ENCODE results near the gene VPS8.
A peak's percentile ranks its signal among the peaks of the same experiment; 100 is the strongest.

Gene VPS8

DNA sequence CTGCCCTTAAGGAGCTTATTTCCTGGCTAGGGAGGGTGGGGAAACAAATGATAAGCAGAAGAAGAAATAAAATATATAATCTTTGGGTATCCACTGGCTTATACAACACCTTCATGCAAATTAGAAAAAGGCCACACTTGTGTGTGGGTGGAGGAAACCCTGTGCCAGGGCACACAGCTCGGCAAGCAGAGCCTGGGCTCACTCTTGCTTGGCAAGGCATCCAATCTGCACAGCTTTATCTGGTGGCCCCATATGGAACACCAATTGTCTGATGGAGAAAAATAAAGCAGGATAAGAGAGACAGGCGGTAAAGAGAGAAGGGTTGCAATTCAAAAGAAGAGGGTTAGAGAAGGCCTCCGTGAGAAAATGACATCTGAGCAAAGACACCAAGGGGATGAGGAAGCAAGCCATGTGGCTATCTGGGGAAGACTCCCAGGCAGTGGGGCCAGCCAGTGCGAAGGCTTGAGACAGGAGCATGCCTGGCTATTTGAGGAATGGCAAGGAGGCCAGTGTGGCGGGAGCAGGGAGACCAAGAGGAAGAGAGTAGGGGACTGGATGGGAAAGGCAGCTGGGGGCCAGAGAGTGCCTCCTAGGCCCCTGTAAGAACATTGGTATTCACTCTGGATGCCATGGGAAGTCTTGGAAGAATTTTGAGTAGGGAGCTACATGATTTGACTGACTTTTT is 22.5 kb upstream of the VPS8 start:
- no peak for TF ChIP-seq CTCF (IDR thresholded peaks at IDR 0.05)
- no peaks in the 10 kb centered on the region for H3K27me3 ChIP-seq (ENCODE audit: control insufficient read depth, insufficient read depth, low read length)
- H3K4me2 ChIP-seq (ENCODE audit: low read length) = no peak overlapping the region
- no peaks in the 10 kb centered on the region for H3K4me1 ChIP-seq
- no peak overlapping the region for H2AFZ ChIP-seq
- H3K79me2 ChIP-seq = no peaks in the 10 kb centered on the region
- no peak overlapping the region for H3K9ac ChIP-seq
- no peak overlapping the region for H3K27ac ChIP-seq
- H3K9me3 ChIP-seq (ENCODE audit: control insufficient read depth, low read length) = no peaks in the 10 kb centered on the region
- H3K36me3 ChIP-seq (ENCODE audit: control insufficient read depth, insufficient read depth, low read length) = no peaks in the 10 kb centered on the region
- no peak overlapping the region for H3K4me3 ChIP-seq (ENCODE audit: low read depth, low read length)

GRCh38 chr3:184791171-184791570 is 20.8 kb upstream of the VPS8 start:
- H3K36me3 ChIP-seq (ENCODE audit: control insufficient read depth, insufficient read depth, low read length) = no peaks in the 10 kb centered on the region
- no peak overlapping the region for H2AFZ ChIP-seq
- no peak overlapping the region for H3K4me2 ChIP-seq (ENCODE audit: low read length)
- no peak overlapping the region for H3K9ac ChIP-seq
- H3K9me3 ChIP-seq (ENCODE audit: control insufficient read depth, low read length) = no peaks in the 10 kb centered on the region
- H3K27ac ChIP-seq = no peak overlapping the region
- no peak for TF ChIP-seq CTCF (IDR thresholded peaks at IDR 0.05)
- no peaks in the 10 kb centered on the region for H3K27me3 ChIP-seq (ENCODE audit: control insufficient read depth, insufficient read depth, low read length)
- no peaks in the 10 kb centered on the region for H3K4me1 ChIP-seq
- H3K4me3 ChIP-seq (ENCODE audit: low read depth, low read length) = no peak overlapping the region
- H3K79me2 ChIP-seq = no peaks in the 10 kb centered on the region

- TF ChIP-seq CTCF (IDR thresholded peaks at IDR 0.05) = no peak
- H3K27ac ChIP-seq = no peak overlapping the region
- H3K79me2 ChIP-seq = no peaks in the 10 kb centered on the region
- no peaks in the 10 kb centered on the region for H3K4me1 ChIP-seq
- H3K9me3 ChIP-seq (ENCODE audit: control insufficient read depth, low read length) = no peaks in the 10 kb centered on the region
- no peak overlapping the region for H3K4me2 ChIP-seq (ENCODE audit: low read length)
- no peak overlapping the region for H3K9ac ChIP-seq
- H3K4me3 ChIP-seq (ENCODE audit: low read depth, low read length) = no peak overlapping the region
- H3K27me3 ChIP-seq (ENCODE audit: control insufficient read depth, insufficient read depth, low read length) = no peaks in the 10 kb centered on the region
- no peak overlapping the region for H2AFZ ChIP-seq
- no peaks in the 10 kb centered on the region for H3K36me3 ChIP-seq (ENCODE audit: control insufficient read depth, insufficient read depth, low read length)
Observed at GRCh38 chr3:184795522-184796190, 16.3 kb upstream of the VPS8 start.

DNA sequence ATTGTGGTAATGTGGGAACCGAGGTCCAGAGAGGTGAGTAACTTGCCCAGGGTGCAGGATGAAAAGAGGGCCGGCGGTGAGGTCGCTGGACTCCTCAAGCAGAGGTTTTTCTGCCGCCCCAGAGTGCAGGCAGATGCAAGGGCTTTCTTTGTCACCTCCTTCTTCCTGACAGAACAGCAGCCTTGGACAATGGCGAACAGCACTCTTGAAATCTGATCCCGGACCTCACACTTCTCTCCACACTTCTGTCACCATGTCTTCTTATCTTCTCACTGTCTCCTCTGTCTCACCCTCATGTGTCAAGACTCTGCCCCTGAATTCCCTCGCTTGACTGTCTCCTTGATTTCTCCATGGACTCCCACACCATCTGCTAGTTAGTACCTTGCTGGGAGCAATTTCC is 15.4 kb upstream of the VPS8 start:
- Histone ChIP-seq H3K4me3 (ENCODE audit: low read depth, low read length) (no peak overlapping the region), H3K27ac (no peak overlapping the region), H3K9me3 (ENCODE audit: control insufficient read depth, low read length) (no peaks in the 10 kb centered on the region), H3K4me1 (no peaks in the 10 kb centered on the region), H2AFZ (peak overlapping the region; percentile 35), H3K27me3 (ENCODE audit: control insufficient read depth, insufficient read depth, low read length) (no peaks in the 10 kb centered on the region), H3K79me2 (no peaks in the 10 kb centered on the region), H3K36me3 (ENCODE audit: control insufficient read depth, insufficient read depth, low read length) (no peaks in the 10 kb centered on the region), H3K4me2 (ENCODE audit: low read length) (no peak overlapping the region), H3K9ac (no peak overlapping the region)
- no peak for TF ChIP-seq CTCF (IDR thresholded peaks at IDR 0.05)

DNA sequence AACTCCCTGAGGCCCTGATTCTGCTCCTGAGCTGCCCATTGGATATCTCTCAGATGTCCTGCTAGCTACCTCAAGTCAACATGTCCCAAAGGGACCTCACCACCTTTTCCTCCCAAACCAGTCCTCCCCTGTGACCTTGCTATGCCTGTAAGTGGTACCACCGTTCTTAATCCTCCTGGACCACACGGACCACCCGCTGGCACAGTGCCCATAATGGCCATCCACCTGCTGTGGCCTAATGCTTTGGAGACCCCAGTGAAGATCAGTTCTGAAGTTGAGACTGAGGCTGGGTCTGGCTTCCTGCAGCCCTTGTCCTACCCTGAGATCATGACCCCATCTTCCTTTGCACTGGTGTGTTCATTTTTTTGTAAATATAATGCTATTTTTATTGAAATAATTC is 15.0 kb upstream of the VPS8 start:
- Histone ChIP-seq H3K79me2 (no peaks in the 10 kb centered on the region), H3K4me2 (ENCODE audit: low read length) (no peak overlapping the region), H3K4me3 (ENCODE audit: low read depth, low read length) (no peak overlapping the region), H2AFZ (no peak overlapping the region), H3K9ac (no peak overlapping the region), H3K27me3 (ENCODE audit: control insufficient read depth, insufficient read depth, low read length) (no peaks in the 10 kb centered on the region), H3K27ac (no peak overlapping the region), H3K9me3 (ENCODE audit: control insufficient read depth, low read length) (no peaks in the 10 kb centered on the region), H3K36me3 (ENCODE audit: control insufficient read depth, insufficient read depth, low read length) (no peaks in the 10 kb centered on the region), H3K4me1 (no peaks in the 10 kb centered on the region)
- TF ChIP-seq CTCF (IDR thresholded peaks at IDR 0.05) = no peak
